ENCODE measurements around the gene DDAH1. TPM values are rescaled to one million over a fixed set of nuclear protein-coding genes. Genes with fewer than 3 reads are reported as not detected.

DDAH1 gene
- total and polyA plus RNA-seq, 2 experiments from 2014 or later = 29.4 to 41.7 TPM

- DNase-seq (ENCODE audit: low spot score) = no peak
- H3K27ac Mint-ChIP-seq = no peak overlapping the region
- peaks cover 8% of the 10 kb centered on the region; the same call in 2 of the 3 replicates for H3K36me3 Mint-ChIP-seq (ENCODE audit: low read depth)
- Histone ChIP-seq H3K27ac (ENCODE audit: low read depth) (no peak overlapping the region), H3K36me3 (ENCODE audit: insufficient read depth) (no peaks in the 10 kb centered on the region), H3K9me2 (ENCODE audit: insufficient read depth) (peaks cover 10% of the 10 kb centered on the region), H3K4me1 (ENCODE audit: insufficient read depth) (peaks cover 19% of the 10 kb centered on the region), H3K79me2 (replicated peaks; ENCODE audit: insufficient read depth) (0 out of 2 replicates have a peak, but pooled peaks cover 4% of the 10 kb centered on the region), H3K4me3 (peak overlapping the region; percentile 26), H3K4me2 (peak overlapping the region; percentile 71), H3K27me3 (ENCODE audit: insufficient read depth) (no peaks in the 10 kb centered on the region), H4K20me1 (replicated peaks; ENCODE audit: insufficient read depth) (no peaks in the 10 kb centered on the region), H3F3A (replicated peaks; ENCODE audit: low read depth) (no peaks in the 10 kb centered on the region), H2AFZ (no peak overlapping the region)
- peak; percentile 54 for ATAC-seq
- H3K4me3 Mint-ChIP-seq = no peak overlapping the region
- no peaks in the 10 kb centered on the region; the same call in 2 of the 3 replicates for H3K9me3 Mint-ChIP-seq
- no peaks in the 10 kb centered on the region for H3K27me3 Mint-ChIP-seq (ENCODE audit: insufficient read depth, low read depth, poor library complexity)
- no peak for TF ChIP-seq CREB1 (CRISPR knock-in tag; IDR thresholded peaks at IDR 0.05; ENCODE audit: low read depth)
- TF ChIP-seq ZNF462 (CRISPR knock-in tag; IDR thresholded peaks at IDR 0.05) = 0 out of 2 replicates have a peak, but pooled peaks have one; percentile 46
- peaks cover 25% of the 10 kb centered on the region for H3K4me1 Mint-ChIP-seq
Observed at GRCh38 chr1:85447006-85447943, 17.7 kb downstream of the DDAH1 start.

GRCh38 chr1:85445906-85446305, 19.1 kb downstream of the DDAH1 start:
- ATAC-seq (no peak), DNase-seq (ENCODE audit: low spot score) (no peak)
- H3K4me3 ChIP-seq = no peak overlapping the region
- H3K4me3 Mint-ChIP-seq = no peak overlapping the region
- H3K36me3 Mint-ChIP-seq (ENCODE audit: low read depth) = peaks cover 8% of the 10 kb centered on the region; the same call in 2 of the 3 replicates
- no peaks in the 10 kb centered on the region for H4K20me1 ChIP-seq (replicated peaks; ENCODE audit: insufficient read depth)
- H3K27me3 Mint-ChIP-seq (ENCODE audit: insufficient read depth, low read depth, poor library complexity) = no peaks in the 10 kb centered on the region
- TF ChIP-seq CTCF (conservative IDR thresholded peaks at IDR 0.05; ENCODE audit: low read depth in 2 of 2) = no peak
- TF ChIP-seq CREB1 (CRISPR knock-in tag; IDR thresholded peaks at IDR 0.05; ENCODE audit: low read depth) = no peak
- no peak for TF ChIP-seq JUNB (IDR thresholded peaks at IDR 0.05; ENCODE audit: unreplicated experiment)
- TF ChIP-seq REST (IDR thresholded peaks at IDR 0.05; ENCODE audit: unreplicated experiment) = no peak
- TF ChIP-seq STAT1 (IDR thresholded peaks at IDR 0.05; ENCODE audit: unreplicated experiment) = no peak
- TF ChIP-seq ZNF114 (CRISPR knock-in tag; IDR thresholded peaks at IDR 0.05) = no peak
- no peak overlapping the region for H3K27ac ChIP-seq (ENCODE audit: low read depth)
- no peak overlapping the region for H2AFZ ChIP-seq
- H3F3A ChIP-seq (replicated peaks; ENCODE audit: low read depth) = no peaks in the 10 kb centered on the region
- 0 out of 2 replicates have a peak, but pooled peaks cover 4% of the 10 kb centered on the region for H3K79me2 ChIP-seq (replicated peaks; ENCODE audit: insufficient read depth)
- H3K27me3 ChIP-seq (ENCODE audit: insufficient read depth) = no peaks in the 10 kb centered on the region
- no peaks in the 10 kb centered on the region; the same call in 1 of the 3 replicates for H3K9me3 Mint-ChIP-seq
- no peak overlapping the region for H3K4me2 ChIP-seq
- H3K4me1 ChIP-seq (ENCODE audit: insufficient read depth) = peaks cover 19% of the 10 kb centered on the region
- H3K9me2 ChIP-seq (ENCODE audit: insufficient read depth) = peaks cover 10% of the 10 kb centered on the region
- H3K36me3 ChIP-seq (ENCODE audit: insufficient read depth) = no peaks in the 10 kb centered on the region
- peaks cover 25% of the 10 kb centered on the region for H3K4me1 Mint-ChIP-seq
- no peak overlapping the region for H3K27ac Mint-ChIP-seq

All from GM23338 (cell line).